GM21717 (cell line): ENCODE data around the gene ACAP2.

Experiments used
- ATAC-seq: cut with Tn5 transposase; IDR thresholded peaks from one replicate; pipeline ENCODE4 v1.9.1; 2021; ENCODE audit warnings: mild to moderate bottlenecking, moderate library complexity; ENCODE audit not compliant: unreplicated experiment

The ACAP2 gene

GRCh38 chr3:195263193-195263924 is 179.5 kb downstream of the ACAP2 start:
- no peak for ATAC-seq

GRCh38 chr3:195261925-195262324 is 180.9 kb downstream of the ACAP2 start:
- ATAC-seq, result no peak

GRCh38 chr3:195260280-195260905 is 182.4 kb downstream of the ACAP2 start:
- ATAC-seq, result peak; percentile 8

GRCh38 chr3:195259475-195260279 is 183.1 kb downstream of the ACAP2 start:
- ATAC-seq, result peak; percentile 69

GRCh38 chr3:195259154-195259474 is 183.7 kb downstream of the ACAP2 start:
- no peak for ATAC-seq

GRCh38 chr3:195258449-195259153 is 184.2 kb downstream of the ACAP2 start:
- no peak for ATAC-seq

- no peak for ATAC-seq
Measured at GRCh38 chr3:195257454-195258448, 185.1 kb downstream of the ACAP2 start.

GRCh38 chr3:195256639-195257453 is 186.0 kb downstream of the ACAP2 start:
- ATAC-seq, result no peak

- ATAC-seq, result no peak
Measured at GRCh38 chr3:195255571-195256501, 187.0 kb downstream of the ACAP2 start.

- no peak for ATAC-seq
Measured at GRCh38 chr3:195255176-195255500, 187.7 kb downstream of the ACAP2 start.

- ATAC-seq, result no peak
Measured at GRCh38 chr3:195254454-195255175, 188.2 kb downstream of the ACAP2 start.

- ATAC-seq, result no peak
Measured at GRCh38 chr3:195253923-195254432, 188.8 kb downstream of the ACAP2 start.

- ATAC-seq, result no peak
Measured at GRCh38 chr3:195251336-195252065, 191.3 kb downstream of the ACAP2 start.

GRCh38 chr3:195250473-195251251 is 192.2 kb downstream of the ACAP2 start:
- no peak for ATAC-seq

GRCh38 chr3:195249858-195250464 is 192.9 kb downstream of the ACAP2 start:
- ATAC-seq, result no peak
